Naive thymus-derived CD8-positive, alpha-beta T cell (primary cell): ENCODE measurements around the gene C19orf85. TPM values are rescaled to one million over a fixed set of nuclear protein-coding genes. Genes with fewer than 3 reads are reported as not detected.
A peak's percentile ranks its signal among the peaks of the same experiment; 100 is the strongest.

Experiments
- ATAC-seq, 2 donors: fragments of 150-1000 bp; cut with Tn5 transposase in 1 of 2; sonication (Bioruptor Pico), chemical (Tn5 transposase) in 1 of 2; 1 replicate in 1 of 2; 2 replicates in 1 of 2; pipeline ENCODE4 v1.10.0; 2021; ENCODE audit warnings: mild to moderate bottlenecking in 2 of 2, moderate library complexity in 2 of 2
- POLR2A ChIA-PET: fragments of 350-600 bp; sonication (Branson Sonifier 250); formaldehyde crosslinking; loops from one replicate; lab custom pipeline; 2021; ENCODE audit warnings: antibody characterized with exemption; lab: Charles Lee
- DNase-seq, 10 donors: peaks; one replicate each; pipeline versions ENCODE4 v3.0.0 to v3.0.0-alpha.2; 2020 to 2022
- H3K27ac Mint-ChIP-seq, 10 donors: one replicate each; pipeline ENCODE4 v1.8.0; 2020 to 2022; ENCODE audit warnings: mild to moderate bottlenecking in 10 of 10, mixed read lengths in 10 of 10, moderate library complexity in 4 of 10, inconsistent platforms in 1 of 10
- H3K27me3 Mint-ChIP-seq, 5 donors: one replicate each; pipeline ENCODE4 v1.8.0; 2021 to 2022; ENCODE audit warnings: mixed read lengths in 5 of 5
- H3K36me3 Mint-ChIP-seq, 3 donors: one replicate each; pipeline ENCODE4 v1.8.0; 2020 to 2022; ENCODE audit warnings: mixed read lengths in 3 of 3, mild to moderate bottlenecking in 2 of 3, inconsistent platforms in 1 of 3
- H3K4me1 Mint-ChIP-seq, 4 donors: one replicate each; pipeline ENCODE4 v1.8.0; 2021 to 2022; ENCODE audit warnings: mixed read lengths in 4 of 4
- H3K4me3 Mint-ChIP-seq, 10 donors: one replicate each; pipeline ENCODE4 v1.8.0; 2020 to 2022; ENCODE audit warnings: mild to moderate bottlenecking in 10 of 10, mixed read lengths in 10 of 10, moderate library complexity in 6 of 10, inconsistent platforms in 1 of 10
- H3K9me3 Mint-ChIP-seq, 9 donors: one replicate each; pipeline ENCODE4 v1.8.0; 2020 to 2022; ENCODE audit warnings: mixed read lengths in 9 of 9, mild to moderate bottlenecking in 3 of 9, inconsistent platforms in 1 of 9, moderate library complexity in 1 of 9
- polyA plus RNA-seq, 3 donors: library from polyadenylated mRNA; unstranded; fragments of 300-500 nt; fragmentation: Illumina TruSeq; gene quantifications; one replicate each; pipeline ENCODE4 v1.2.3, GENCODE V29; 2021
- total RNA-seq, 8 experiments: library from RNA in 2 of 8; stranded (reverse) in 2 of 8; gene quantifications; one replicate each; pipeline ENCODE4 v1.2.3 and lab custom pipeline; 2021 to 2026

C19orf85 gene
- total and polyA plus RNA-seq, 5 experiments from 2014 or later = not detected

GRCh38 chr19:55471266-55471665, 6.7 kb upstream of the C19orf85 start:
- peak overlapping the region in 1 of 10 donors; percentile 46 for H3K27ac Mint-ChIP-seq
- POLR2A ChIA-PET = interaction anchor here (0.7 to 1.3 kb wide), 2 partner anchors 10 to 41 kb away, joined by 3 to 4 read pairs; partner anchors contain the start of gene ISOC2
- ATAC-seq = no peak
- no peaks in the 10 kb centered on the region for H3K36me3 Mint-ChIP-seq
- H3K27me3 Mint-ChIP-seq = no peaks in the 10 kb centered on the region
- peaks cover 0 to 9% (median 4%) of the 10 kb centered on the region in 4 donors for H3K4me1 Mint-ChIP-seq
- no peak overlapping the region for H3K4me3 Mint-ChIP-seq
- no peak for DNase-seq
- no peaks in the 10 kb centered on the region for H3K9me3 Mint-ChIP-seq

- POLR2A ChIA-PET = interaction anchor here (0.7 to 1.6 kb wide), 6 partner anchors 8 to 164 kb away, joined by 3 to 9 read pairs (median 4); partner anchors contain the start of genes RPL28 and ZNF628
- Mint-ChIP-seq H3K27ac (no peak overlapping the region), H3K27me3 (peaks cover 0 to under 1% (median 0%) of the 10 kb centered on the region in 5 donors), H3K9me3 (no peaks in the 10 kb centered on the region), H3K4me3 (no peak overlapping the region), H3K4me1 (peaks cover 0 to 3% (median 2%) of the 10 kb centered on the region in 4 donors), H3K36me3 (no peaks in the 10 kb centered on the region)
- DNase-seq (no peak), ATAC-seq (no peak)
Observed at GRCh38 chr19:55468054-55468393, 3.5 kb upstream of the C19orf85 start.

DNA sequence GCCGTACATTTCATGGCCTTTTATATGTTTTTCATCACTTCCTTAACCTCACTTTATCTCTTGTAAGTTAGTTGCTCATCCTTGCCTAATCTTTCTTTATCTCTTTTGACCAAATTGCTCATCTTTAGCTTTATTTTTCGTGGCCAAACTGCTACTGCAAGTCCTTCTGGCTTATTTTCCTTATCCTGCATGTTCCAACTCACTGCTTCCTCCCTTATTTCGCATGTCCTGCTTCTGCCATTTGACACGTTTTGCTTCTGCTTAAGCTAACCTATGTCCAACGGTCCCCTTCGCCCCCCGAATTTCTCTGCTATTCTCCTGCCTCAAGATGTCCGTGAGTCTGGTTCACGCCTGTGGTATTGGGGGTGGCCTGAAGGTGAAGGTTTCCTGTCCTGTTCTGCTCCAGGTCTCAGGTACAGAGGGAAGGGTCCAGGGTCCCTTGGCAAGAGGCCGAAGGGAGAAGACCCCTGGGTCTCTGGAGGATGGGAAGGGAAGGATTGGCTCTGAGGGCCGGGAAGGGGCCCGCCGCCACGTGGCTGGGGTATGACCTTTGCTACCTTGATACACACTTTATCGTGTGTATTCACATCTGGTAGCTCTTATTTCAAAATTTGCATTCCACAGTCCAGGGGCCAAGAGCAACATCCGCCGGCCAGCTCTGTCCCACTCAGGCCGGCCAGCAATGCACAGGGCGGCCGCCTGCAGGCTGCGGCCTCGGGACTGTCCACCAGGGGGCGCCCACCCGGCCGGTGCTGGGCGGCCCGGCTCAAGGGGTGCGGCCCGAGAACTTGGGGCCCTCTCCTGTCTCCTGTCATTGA, 2.9 kb upstream of the C19orf85 start:
- no peak overlapping the region for H3K27ac Mint-ChIP-seq
- ATAC-seq (peak; percentile 77 to 99), DNase-seq (peak in 8 of 10 donors; percentile 35 to 80 (median 60))
- peaks cover 1 to 4% (median 3%) of the 10 kb centered on the region in 4 donors for H3K4me1 Mint-ChIP-seq
- POLR2A ChIA-PET = interaction anchor here (0.7 to 1.6 kb wide), 7 partner anchors 9 to 165 kb away, joined by 3 to 9 read pairs (median 4); partner anchors contain the start of genes RPL28 and ZNF628
- H3K36me3 Mint-ChIP-seq = no peaks in the 10 kb centered on the region
- no peak overlapping the region for H3K4me3 Mint-ChIP-seq
- no peaks in the 10 kb centered on the region for H3K9me3 Mint-ChIP-seq
- H3K27me3 Mint-ChIP-seq = peaks cover 0 to 2% (median 0%) of the 10 kb centered on the region in 5 donors

DNA sequence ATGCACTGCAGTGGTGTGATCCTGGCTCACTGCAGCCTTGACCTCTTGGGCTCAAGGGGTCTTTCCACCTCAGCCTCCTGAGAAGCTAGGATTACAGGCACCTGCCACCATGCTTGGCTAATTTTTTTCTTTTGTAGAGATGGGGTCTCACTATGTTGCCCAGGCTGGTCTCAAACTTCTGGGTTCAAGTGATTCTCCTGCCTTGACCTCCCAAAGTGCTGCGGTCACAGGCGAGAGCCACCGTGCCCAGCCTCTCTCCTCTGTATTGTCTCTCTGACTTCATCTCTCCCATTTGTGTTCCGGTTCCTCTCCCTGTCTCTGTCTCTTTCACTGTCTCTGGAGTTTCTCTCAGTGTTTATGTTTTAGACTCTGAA, 1.7 kb upstream of the C19orf85 start:
- peak overlapping the region in 1 of 10 donors; percentile 26 for H3K4me3 Mint-ChIP-seq
- peaks cover 0 to 4% (median 0%) of the 10 kb centered on the region in 5 donors for H3K27me3 Mint-ChIP-seq

GRCh38 chr19:55465460-55466240, 1.1 kb upstream of the C19orf85 start:
- DNase-seq = no peak
- Mint-ChIP-seq H3K36me3 (no peaks in the 10 kb centered on the region), H3K27me3 (peaks cover 0 to 4% (median 0%) of the 10 kb centered on the region in 5 donors), H3K4me3 (peak overlapping the region in 1 of 10 donors; percentile 26), H3K4me1 (peaks cover 12 to 19% (median 16%) of the 10 kb centered on the region in 4 donors), H3K9me3 (no peaks in the 10 kb centered on the region), H3K27ac (peak overlapping the region in 1 of 10 donors; percentile 69)
- ATAC-seq = no peak
- POLR2A ChIA-PET = no interaction called here

More for the DNA sequence above, 1.7 kb upstream of the C19orf85 start:
- Mint-ChIP-seq H3K27ac (no peak overlapping the region), H3K4me1 (peaks cover 9 to 14% (median 12%) of the 10 kb centered on the region in 4 donors), H3K36me3 (no peaks in the 10 kb centered on the region), H3K9me3 (no peaks in the 10 kb centered on the region)
- DNase-seq (no peak), ATAC-seq (no peak)
- POLR2A ChIA-PET = interaction anchor here (1.4 kb wide), 1 partner anchor 38 kb away, joined by 5 read pairs; no protein-coding TSS in a partner anchor

DNA sequence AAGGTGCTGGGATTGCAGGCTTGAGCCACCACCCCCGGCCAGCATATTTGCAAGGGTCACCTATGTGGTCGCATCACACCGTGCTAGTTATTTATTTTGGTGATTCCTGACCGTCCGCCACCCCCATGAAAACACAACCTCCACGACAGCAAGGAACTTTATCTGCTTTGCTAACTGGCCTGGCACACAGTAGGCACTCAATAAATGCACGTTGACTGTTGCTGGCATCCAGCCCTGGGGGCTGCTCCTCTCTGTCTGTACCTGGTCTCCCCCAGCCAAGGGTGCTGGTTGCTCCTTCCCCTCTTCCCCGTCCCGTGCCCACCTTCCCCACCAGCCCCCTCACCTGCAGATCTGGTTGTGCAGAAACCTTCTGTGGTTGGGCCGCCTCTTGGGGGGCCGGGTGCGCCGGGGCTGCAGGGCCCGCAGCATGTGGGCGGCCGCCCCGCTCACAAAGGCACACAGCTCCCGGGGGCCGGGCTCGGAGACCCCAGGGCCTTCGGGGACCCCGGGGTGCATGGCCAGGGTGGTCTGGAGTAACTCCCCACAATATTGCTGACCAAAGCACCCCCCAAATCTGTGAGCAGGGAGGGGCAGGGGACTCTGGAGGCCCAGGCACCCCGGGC, 401 bp downstream of the C19orf85 start:
- no peak overlapping the region for H3K4me3 Mint-ChIP-seq
- H3K36me3 Mint-ChIP-seq = no peaks in the 10 kb centered on the region
- DNase-seq (no peak), ATAC-seq (no peak)
- H3K4me1 Mint-ChIP-seq = peaks cover 17 to 29% (median 25%) of the 10 kb centered on the region in 4 donors
- peaks cover 0 to 4% (median 0%) of the 10 kb centered on the region in 5 donors for H3K27me3 Mint-ChIP-seq
- no peaks in the 10 kb centered on the region for H3K9me3 Mint-ChIP-seq
- no peak overlapping the region for H3K27ac Mint-ChIP-seq
- POLR2A ChIA-PET = no interaction called here

DNA sequence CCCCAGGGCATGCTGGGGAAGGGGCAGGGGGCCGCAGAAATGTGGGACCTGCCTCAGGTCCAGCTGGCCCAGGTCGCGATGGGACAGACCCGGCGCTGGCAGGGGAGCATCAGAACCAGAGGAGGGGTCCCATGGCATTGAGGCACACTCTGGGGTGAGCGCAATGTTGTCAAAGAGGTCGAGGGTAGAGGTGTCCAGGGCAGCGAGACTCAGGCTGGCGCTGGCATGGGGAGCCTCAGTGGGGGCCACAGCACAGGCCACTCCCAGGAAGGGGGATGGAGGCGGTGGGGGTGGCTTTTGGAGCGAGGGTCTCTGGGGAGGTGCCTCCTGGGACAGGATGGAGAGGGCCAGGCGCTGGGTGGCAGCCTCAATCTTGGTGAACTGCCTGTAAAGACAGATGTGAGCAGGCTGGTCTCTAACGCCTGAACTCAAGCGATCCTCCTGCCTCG, 944 bp downstream of the C19orf85 start:
- no peaks in the 10 kb centered on the region for H3K36me3 Mint-ChIP-seq
- H3K4me3 Mint-ChIP-seq = peak overlapping the region in 3 of 10 donors; percentile 10 to 40 (median 24)
- no peak overlapping the region for H3K27ac Mint-ChIP-seq
- POLR2A ChIA-PET = interaction anchor here (2.7 kb wide), 1 partner anchor 13 kb away, joined by 24 read pairs; the partner anchor contains the start of gene ZNF628
- no peak for ATAC-seq
- peaks cover 0 to 4% (median 0%) of the 10 kb centered on the region in 5 donors for H3K27me3 Mint-ChIP-seq
- H3K4me1 Mint-ChIP-seq = peaks cover 18 to 29% (median 25%) of the 10 kb centered on the region in 4 donors
- no peak for DNase-seq
- no peaks in the 10 kb centered on the region for H3K9me3 Mint-ChIP-seq

DNA sequence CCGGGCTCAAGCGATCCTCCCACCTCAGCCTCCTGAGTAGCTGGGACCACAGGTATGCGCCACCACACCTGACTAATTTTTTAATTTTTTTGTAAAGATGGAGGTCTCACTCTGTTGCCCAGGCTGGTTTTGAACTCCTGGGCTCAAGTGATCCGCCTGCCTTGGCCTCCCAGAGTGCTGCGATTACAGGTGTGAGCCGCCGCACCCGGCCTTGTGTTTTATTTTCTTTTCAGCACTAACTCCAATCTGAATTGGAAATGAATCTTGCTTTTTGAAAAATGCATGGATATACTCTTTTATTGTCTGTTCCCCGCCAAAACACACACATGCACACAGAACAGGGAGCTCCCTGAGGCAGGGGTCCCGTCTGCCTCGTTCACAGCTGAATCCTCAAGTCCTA, 1.8 kb downstream of the C19orf85 start:
- Mint-ChIP-seq H3K36me3 (no peaks in the 10 kb centered on the region), H3K4me1 (peaks cover 15 to 30% (median 24%) of the 10 kb centered on the region in 4 donors), H3K4me3 (peak overlapping the region; percentile 88 to 96 (median 91)), H3K27ac (peak overlapping the region in 8 of 10 donors; percentile 34 to 95 (median 90)), H3K27me3 (peaks cover 0 to 4% (median 0%) of the 10 kb centered on the region in 5 donors), H3K9me3 (no peaks in the 10 kb centered on the region)
- DNase-seq (no peak), ATAC-seq (no peak)
- POLR2A ChIA-PET = interaction anchor here (0.6 to 2.7 kb wide), 2 partner anchors 14 to 44 kb away, joined by 3 to 24 read pairs; partner anchors contain the start of gene ZNF628

GRCh38 chr19:55461974-55462626, 2.5 kb downstream of the C19orf85 start:
- peaks cover 15 to 30% (median 24%) of the 10 kb centered on the region in 4 donors for H3K4me1 Mint-ChIP-seq
- H3K27me3 Mint-ChIP-seq = peaks cover 0 to 4% (median 0%) of the 10 kb centered on the region in 5 donors
- POLR2A ChIA-PET = interaction anchor here (0.6 to 2.7 kb wide), 10 partner anchors 9 to 192 kb away, joined by 3 to 24 read pairs (median 4); partner anchors contain the start of genes FIZ1, TMEM238, ZNF628 and ZNF784
- H3K9me3 Mint-ChIP-seq = no peaks in the 10 kb centered on the region
- H3K4me3 Mint-ChIP-seq = peak overlapping the region; percentile 88 to 96 (median 91)
- peak overlapping the region; percentile 89 to 96 (median 93) for H3K27ac Mint-ChIP-seq
- ATAC-seq (no peak), DNase-seq (no peak)
- no peaks in the 10 kb centered on the region for H3K36me3 Mint-ChIP-seq

DNA sequence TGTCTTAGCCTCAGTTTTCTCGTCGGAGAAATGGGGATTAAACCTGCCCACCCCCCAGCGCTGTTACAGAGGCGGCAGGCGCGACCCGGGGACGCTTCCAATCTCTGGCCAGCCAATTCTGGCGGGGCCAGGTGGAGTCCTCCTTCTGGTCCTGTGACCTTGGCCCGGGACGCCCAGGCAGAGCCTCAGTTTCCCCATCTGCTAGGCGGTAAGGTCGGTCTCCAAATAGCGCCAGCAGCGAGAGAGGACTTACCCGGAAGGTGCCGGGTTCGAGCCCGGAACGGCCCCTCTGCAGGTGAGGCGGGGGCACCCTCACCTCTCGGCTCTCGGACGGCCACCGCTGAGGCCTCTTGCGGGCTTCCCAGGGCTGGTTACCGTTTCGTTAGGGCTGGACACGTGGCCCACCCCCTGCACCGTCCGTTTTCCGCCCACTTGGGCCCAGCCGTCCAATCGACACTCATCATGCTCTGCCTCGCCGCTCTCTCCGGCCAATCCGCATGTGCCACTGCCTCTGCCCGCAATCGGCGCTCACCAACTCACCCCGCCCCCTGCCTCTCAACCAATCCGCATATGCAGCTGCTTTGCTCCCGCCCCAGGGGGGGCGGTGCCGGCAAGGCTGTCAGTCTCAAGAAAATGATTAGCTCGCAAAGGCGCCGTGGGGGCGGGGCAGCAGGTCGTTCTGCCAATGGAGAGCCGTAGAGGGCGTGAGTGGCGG, 3.1 kb downstream of the C19orf85 start, which contains the start of gene ISOC2:
TSS of gene ISOC2 (minus strand) at position 384 of the 715 bp plus-strand sequence. CDS start 5,156 bp downstream, outside the sequence.
- no peaks in the 10 kb centered on the region for H3K36me3 Mint-ChIP-seq
- H3K27ac Mint-ChIP-seq = peak within 1 kb of the TSS; percentile 89 to 96 (median 93)
- H3K9me3 Mint-ChIP-seq = no peaks in the 10 kb centered on the region
- POLR2A ChIA-PET = interaction anchor here (0.6 to 2.7 kb wide), 12 partner anchors 9 to 862 kb away, joined by 3 to 24 read pairs (median 4); partner anchors contain the start of genes FIZ1, TMEM238, ZNF628 and ZNF784
- peak; percentile 96 for ATAC-seq
- peak within 1 kb of the TSS; percentile 88 to 96 (median 91) for H3K4me3 Mint-ChIP-seq
- H3K4me1 Mint-ChIP-seq = peaks cover 15 to 30% (median 24%) of the 10 kb centered on the region in 4 donors
- DNase-seq = peak; percentile 99 to 100 (median 100)
- peaks cover 0 to 4% (median 0%) of the 10 kb centered on the region in 5 donors for H3K27me3 Mint-ChIP-seq
